OCI-LY7 (cell line): ENCODE results near the gene PCNX2.

Experiments used
- CTCF ChIP-seq: fragments of 200-600 bp; sonication (generic); conservative IDR thresholded peaks from 2 replicates; pipeline ENCODE4 v1.5.1; 2014; ENCODE audit warnings: mild to moderate bottlenecking, antibody characterized with exemption, low read length, moderate library complexity, mixed read lengths
- EZH2phosphoT487 ChIP-seq: fragments of 200-600 bp; sonication (generic); IDR thresholded peaks from 2 replicates; pipeline ENCODE4 v1.6.1; 2018; ENCODE audit warnings: low read depth, borderline replicate concordance, mild to moderate bottlenecking, mixed run types, antibody characterized with exemption, low read length, moderate library complexity, mixed read lengths

DNA sequence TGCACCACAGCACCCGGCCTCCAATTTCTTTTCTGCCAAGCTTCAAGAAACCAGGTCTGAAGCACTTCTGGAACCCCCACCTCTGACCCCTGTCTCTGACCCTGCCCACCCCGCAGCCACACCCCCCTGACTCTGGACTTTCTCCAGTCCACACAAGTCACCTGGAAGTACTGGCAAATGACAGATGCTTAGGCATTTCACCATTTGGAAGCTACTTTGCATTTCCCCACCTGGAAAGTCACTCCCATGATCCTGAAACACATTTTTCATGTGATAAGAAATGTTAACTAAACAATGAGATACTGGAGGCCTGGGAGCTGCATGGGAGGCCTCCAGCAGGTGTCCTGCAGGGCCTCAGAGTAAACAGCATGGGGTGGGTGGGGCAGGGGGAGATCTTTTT is 299.4 kb downstream of the PCNX2 start:
- no peak for TF ChIP-seq CTCF
- no peak for TF ChIP-seq EZH2phosphoT487
